ENCODE measurements around the gene PRLR. TPM values are rescaled to one million over a fixed set of nuclear protein-coding genes. Genes with fewer than 3 reads are reported as not detected.

PRLR gene
- total and polyA plus RNA-seq, 2 of the 8 experiments (the other 6 are each of a cell fraction or from before 2014, with no cell fraction given), result 0.53 to 2.5 TPM

DNA sequence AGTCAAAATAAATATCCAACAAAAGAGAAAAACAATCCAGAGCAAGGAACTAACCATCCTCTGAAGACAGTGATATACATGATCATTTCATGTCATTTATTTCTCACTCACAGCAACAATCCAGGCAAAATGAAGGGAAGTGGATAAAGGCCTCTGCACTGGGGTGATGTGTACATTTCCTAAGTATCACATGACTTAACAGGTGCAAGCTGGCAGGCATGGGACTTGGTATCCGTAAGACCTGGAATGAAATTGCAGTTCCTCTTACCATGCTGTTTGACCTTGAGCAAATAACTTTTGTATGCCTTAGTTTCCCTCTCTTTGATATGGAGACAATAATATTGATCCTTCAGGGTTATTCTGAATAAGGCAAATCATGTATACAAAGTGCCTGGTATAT, 77.6 kb downstream of the PRLR start:
- no peak overlapping the region for H2BK15ac ChIP-seq (ENCODE audit: low read length)
- H2BK20ac ChIP-seq (ENCODE audit: low read length), result no peak overlapping the region
- no peak overlapping the region for H3K9ac ChIP-seq (replicated peaks in 1 of 4; ENCODE audit: extremely low read depth in 1 of 4, low read depth in 3 of 4, low read length in 3 of 4)
- no peaks in the 10 kb centered on the region for H3K9me3 ChIP-seq (ENCODE audit: insufficient read depth in 2 of 2, low read depth in 1 of 2, low read length in 1 of 2)
- no peak overlapping the region for H2BK5ac ChIP-seq (ENCODE audit: low read depth, low read length)
- no peaks in the 10 kb centered on the region for H3K79me2 ChIP-seq (ENCODE audit: control insufficient read depth in 1 of 2, insufficient read depth in 2 of 2, low read length in 2 of 2)
- H4K5ac ChIP-seq (ENCODE audit: insufficient read length, low read depth, low read length), result no peak overlapping the region
- H3K56ac ChIP-seq (replicated peaks; ENCODE audit: insufficient read length, low read depth, low read length), result no peak overlapping the region
- H3K27ac ChIP-seq (ENCODE audit: low read depth, low read length), result no peak overlapping the region
- H2BK120ac ChIP-seq (replicated peaks; ENCODE audit: low read depth, low read length), result no peak overlapping the region
- H2AK5ac ChIP-seq (ENCODE audit: low read depth, low read length), result no peak overlapping the region
- H3K4ac ChIP-seq (replicated peaks; ENCODE audit: insufficient read length, low read depth, low read length), result no peak overlapping the region
- H2BK12ac ChIP-seq (ENCODE audit: low read depth, low read length), result no peak overlapping the region
- H3K23ac ChIP-seq (ENCODE audit: insufficient read length), result no peak overlapping the region
- no peaks in the 10 kb centered on the region for H4K20me1 ChIP-seq (replicated peaks in 1 of 2; ENCODE audit: control insufficient read depth in 1 of 2, insufficient read depth in 2 of 2, low read length in 2 of 2)
- no peaks in the 10 kb centered on the region for H3K36me3 ChIP-seq (ENCODE audit: control insufficient read depth in 2 of 4, insufficient read depth in 4 of 4, low read length in 3 of 4)
- no peak overlapping the region for H4K8ac ChIP-seq (ENCODE audit: extremely low read depth, insufficient read depth, low read length)
- ChIA-PET POLR2A (ENCODE audit: partially characterized antibody) (no interaction called here), CTCF (ENCODE audit: partially characterized antibody) (interaction anchor here (1.2 to 3.7 kb wide), 4 partner anchors 12 to 31 kb away, joined by 3 to 15 read pairs (median 4); no protein-coding TSS in a partner anchor)
- WGBS, 2 experiments (ENCODE audit: extremely low coverage in 1 of 2, insufficient coverage in 1 of 2, insufficient read length in 1 of 2, insufficient replicate concordance in 2 of 2, low coverage in 1 of 2, low lambda C conversion rate in 2 of 2, missing lambda C conversion rate in 1 of 2), result 100% methylated on average over 1 of the region's 1 CpG; no CpG with 5 or more reads in 1 of the 2 experiments
- no peak overlapping the region for H3K18ac ChIP-seq (ENCODE audit: extremely low read depth, low read length)
- no peak for DNase-seq (ENCODE audit: low read depth in 1 of 2, low spot score in 2 of 2)
- peaks cover 0 to 2% (median 0%) of the 10 kb centered on the region in 4 experiments; a peak in 1 of 7 replicates for H3K4me1 ChIP-seq (replicated peaks in 1 of 4; ENCODE audit: control insufficient read depth in 3 of 4, insufficient read depth in 4 of 4, low read length in 3 of 4)
- H3K4me2 ChIP-seq (ENCODE audit: insufficient read depth in 1 of 2, low read depth in 2 of 2, low read length in 2 of 2), result no peak overlapping the region
- no peak overlapping the region for H3K4me3 ChIP-seq (ENCODE audit: extremely low read depth in 1 of 4, insufficient read depth in 2 of 4, low read depth in 3 of 4, low read length in 4 of 4)
- H3K23me2 ChIP-seq (ENCODE audit: low read depth, low read length), result peaks cover 2% of the 10 kb centered on the region; the same call in 1 of the 2 replicates
- H4K91ac ChIP-seq (replicated peaks; ENCODE audit: insufficient read length, low read length), result no peak overlapping the region
- H3K14ac ChIP-seq (ENCODE audit: insufficient read length), result no peak overlapping the region
- no peaks in the 10 kb centered on the region for H3K27me3 ChIP-seq (replicated peaks in 1 of 4; ENCODE audit: control insufficient read depth in 3 of 4, extremely low read depth in 1 of 4, insufficient read depth in 3 of 4, low read length in 3 of 4)
- H2AFZ ChIP-seq (ENCODE audit: low read length), result no peak overlapping the region
- FAIRE-seq, result no peak
- no peaks in the 10 kb centered on the region for H3K79me1 ChIP-seq (ENCODE audit: low read depth, low read length)
- TF ChIP-seq HDAC6 (IDR thresholded peaks at IDR 0.05; ENCODE audit: low read depth, low read length) (no peak), JUND (IDR thresholded peaks at IDR 0.05; ENCODE audit: low read length) (no peak), SIN3A (conservative IDR thresholded peaks at IDR 0.05 in 1 of 2, IDR thresholded peaks at IDR 0.05 in 1 of 2; ENCODE audit: low read depth in 1 of 2, low read length in 2 of 2) (no peak), RXRA (IDR thresholded peaks at IDR 0.05; ENCODE audit: insufficient read depth, low read depth, low read length) (no peak), BACH1 (IDR thresholded peaks at IDR 0.05; ENCODE audit: low read length) (no peak), ZNF274 (IDR thresholded peaks at IDR 0.05; ENCODE audit: borderline replicate concordance, extremely low read depth, low read length) (no peak), TBP (IDR thresholded peaks at IDR 0.05; ENCODE audit: low read depth, low read length) (no peak), RFX5 (IDR thresholded peaks at IDR 0.05; ENCODE audit: borderline replicate concordance, low read depth, low read length) (no peak), KDM5A (IDR thresholded peaks at IDR 0.05; ENCODE audit: low read length) (no peak), RAD21 (IDR thresholded peaks at IDR 0.05 in 1 of 2, conservative IDR thresholded peaks at IDR 0.05 in 1 of 2; ENCODE audit: low read depth in 2 of 2, low read length in 2 of 2) (no peak), JUN (IDR thresholded peaks at IDR 0.05; ENCODE audit: low read depth, low read length) (no peak), MAFK (IDR thresholded peaks at IDR 0.05; ENCODE audit: low read depth, low read length) (no peak), TCF12 (IDR thresholded peaks at IDR 0.05; ENCODE audit: low read depth, low read length) (no peak)
- TF ChIP-seq, protein P1, sequence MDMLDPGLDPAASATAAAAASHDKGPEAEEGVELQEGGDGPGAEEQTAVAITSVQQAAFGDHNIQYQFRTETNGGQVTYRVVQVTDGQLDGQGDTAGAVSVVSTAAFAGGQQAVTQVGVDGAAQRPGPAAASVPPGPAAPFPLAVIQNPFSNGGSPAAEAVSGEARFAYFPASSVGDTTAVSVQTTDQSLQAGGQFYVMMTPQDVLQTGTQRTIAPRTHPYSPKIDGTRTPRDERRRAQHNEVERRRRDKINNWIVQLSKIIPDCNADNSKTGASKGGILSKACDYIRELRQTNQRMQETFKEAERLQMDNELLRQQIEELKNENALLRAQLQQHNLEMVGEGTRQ (IDR thresholded peaks at IDR 0.05; ENCODE audit: low read length), result no peak
